ENCODE results near the gene CAMTA1.

Gene CAMTA1

GRCh38 chr1:7610936-7611335 is 825.7 kb downstream of the CAMTA1 start:
- DNase-seq (ENCODE audit: low read depth in 2 of 2) = no peak

- DNase-seq (ENCODE audit: low read depth in 2 of 2) = no peak
Observed at GRCh38 chr1:7611421-7612010, 826.3 kb downstream of the CAMTA1 start.

- no peak for DNase-seq (ENCODE audit: low read depth in 2 of 2)
Observed at GRCh38 chr1:7613106-7613850, 828.0 kb downstream of the CAMTA1 start.

- no peak for DNase-seq (ENCODE audit: low read depth in 2 of 2)
Observed at GRCh38 chr1:7613851-7614205, 828.6 kb downstream of the CAMTA1 start.

GRCh38 chr1:7614576-7615074 is 829.4 kb downstream of the CAMTA1 start:
- DNase-seq (ENCODE audit: low read depth in 2 of 2) = no peak

- DNase-seq (ENCODE audit: low read depth in 2 of 2) = no peak
Observed at GRCh38 chr1:7615138-7615537, 829.9 kb downstream of the CAMTA1 start.

GRCh38 chr1:7616076-7616832 is 831.0 kb downstream of the CAMTA1 start:
- no peak for DNase-seq (ENCODE audit: low read depth in 2 of 2)

- no peak for DNase-seq (ENCODE audit: low read depth in 2 of 2)
Observed at GRCh38 chr1:7616953-7617352, 831.7 kb downstream of the CAMTA1 start.

- DNase-seq (ENCODE audit: low read depth in 2 of 2) = no peak
Observed at GRCh38 chr1:7617826-7618225, 832.6 kb downstream of the CAMTA1 start.

GRCh38 chr1:7620196-7620595 is 834.9 kb downstream of the CAMTA1 start:
- DNase-seq (ENCODE audit: low read depth in 2 of 2) = no peak

GRCh38 chr1:7621334-7622219 is 836.3 kb downstream of the CAMTA1 start:
- DNase-seq (ENCODE audit: low read depth in 2 of 2) = no peak

GRCh38 chr1:7623842-7624241 is 838.6 kb downstream of the CAMTA1 start:
- no peak for DNase-seq (ENCODE audit: low read depth in 2 of 2)

- DNase-seq (ENCODE audit: low read depth in 2 of 2) = no peak
Observed at GRCh38 chr1:7624791-7625355, 839.6 kb downstream of the CAMTA1 start.

GRCh38 chr1:7625401-7625800 is 840.1 kb downstream of the CAMTA1 start:
- DNase-seq (ENCODE audit: low read depth in 2 of 2) = no peak

- DNase-seq (ENCODE audit: low read depth in 2 of 2) = no peak
Observed at GRCh38 chr1:7628273-7628672, 843.0 kb downstream of the CAMTA1 start.

- DNase-seq (ENCODE audit: low read depth in 2 of 2) = no peak
Observed at GRCh38 chr1:7629011-7629410, 843.8 kb downstream of the CAMTA1 start.

- DNase-seq (ENCODE audit: low read depth in 2 of 2) = no peak
Observed at GRCh38 chr1:7629465-7630195, 844.4 kb downstream of the CAMTA1 start.

GRCh38 chr1:7630378-7630777 is 845.1 kb downstream of the CAMTA1 start:
- DNase-seq (ENCODE audit: low read depth in 2 of 2) = no peak

GRCh38 chr1:7632176-7632575 is 846.9 kb downstream of the CAMTA1 start:
- DNase-seq (ENCODE audit: low read depth in 2 of 2) = no peak

- no peak for DNase-seq (ENCODE audit: low read depth in 2 of 2)
Observed at GRCh38 chr1:7632681-7633080, 847.4 kb downstream of the CAMTA1 start.

Measured in activated CD4-positive, alpha-beta T cell treated with anti-CD3 and anti-CD28 coated beads for 24 hours (primary cell).